Endodermal cell (in vitro differentiated cells): Measurements from ENCODE around the gene AUNIP. TPM values are rescaled to one million over a fixed set of nuclear protein-coding genes. Genes with fewer than 3 reads are reported as not detected.

ENCODE experiments used
- DNase-seq: peaks from one replicate; pipeline ENCODE4 v3.0.0-alpha.2; 2017
- H3K27ac ChIP-seq: 2 replicates; pipeline ENCODE4 v1.5.1; 2013; ENCODE audit warnings: mild to moderate bottlenecking, low read depth, low read length, moderate library complexity
- H3K27me3 ChIP-seq: 2 replicates; pipeline ENCODE4 v1.6.1; 2013; ENCODE audit warnings: mild to moderate bottlenecking, low read length, moderate library complexity; ENCODE audit not compliant: insufficient read depth, control insufficient read depth, poor library complexity, severe bottlenecking
- H3K36me3 ChIP-seq: 2 replicates; pipeline ENCODE4 v1.7.0; 2013; ENCODE audit warnings: mild to moderate bottlenecking, low read length, moderate library complexity; ENCODE audit not compliant: control insufficient read depth, insufficient read depth
- H3K4me1 ChIP-seq: one replicate; pipeline ENCODE4 v1.7.0; 2013; ENCODE audit warnings: low read length; ENCODE audit not compliant: control insufficient read depth, insufficient read depth
- H3K4me3 ChIP-seq: 2 replicates; pipeline ENCODE4 v1.5.1; 2013; ENCODE audit warnings: mild to moderate bottlenecking, low read length, moderate library complexity
- H3K9ac ChIP-seq: 2 replicates; pipeline ENCODE4 v1.6.1; 2013; ENCODE audit warnings: mild to moderate bottlenecking, low read length, moderate library complexity; ENCODE audit not compliant: poor library complexity, severe bottlenecking; ENCODE audit errors: extremely low read depth
- H3K9me3 ChIP-seq: 2 replicates; pipeline ENCODE4 v1.6.1; 2013; ENCODE audit warnings: mild to moderate bottlenecking, low read length, moderate library complexity; ENCODE audit not compliant: control insufficient read depth
- H3K27ac Mint-ChIP-seq: 2 replicates; pipeline ENCODE4 v1.8.0; 2020; ENCODE audit warnings: mixed read lengths
- H3K27me3 Mint-ChIP-seq: 2 replicates; pipeline ENCODE4 v1.8.0; 2021; ENCODE audit warnings: mild to moderate bottlenecking, mixed read lengths; ENCODE audit not compliant: insufficient read depth
- H3K36me3 Mint-ChIP-seq: 2 replicates; pipeline ENCODE4 v1.8.0; 2020; ENCODE audit warnings: low read depth, mixed read lengths
- H3K4me1 Mint-ChIP-seq: 2 replicates; pipeline ENCODE4 v1.8.0; 2020; ENCODE audit warnings: mixed read lengths
- H3K4me3 Mint-ChIP-seq: 2 replicates; pipeline ENCODE4 v1.8.0; 2020; ENCODE audit warnings: mild to moderate bottlenecking, moderate library complexity, mixed read lengths
- H3K9me3 Mint-ChIP-seq: 2 replicates; pipeline ENCODE4 v1.8.0; 2020; ENCODE audit warnings: mild to moderate bottlenecking, mixed read lengths
- WGBS, 2 experiments: methylation state at CpG; one replicate each; pipeline versions ENCODE4 v1.1.5 to v1.1.7; 2013; ENCODE audit warnings: missing lambda C conversion rate in 2 of 2, mixed read lengths in 1 of 2; ENCODE audit not compliant: insufficient coverage in 1 of 2, insufficient read length in 1 of 2; 5-methylcytosine and 5-hydroxymethylcytosine counted together
- total RNA-seq, 2 donors: library from RNA; stranded (reverse); fragmentation: NEBNext Ultra II Directional in 1 of 2; extraction: Animal tissue kit (Norgen Biotek cat#: 25700) in 1 of 2; gene quantifications; 2 replicates in 1 of 2; 3 replicates in 1 of 2; pipeline ENCODE4 v1.2.1, GENCODE V29; 2021
- TF ChIP-seq, protein P1 (sequence below): fragments of 200-600 bp; sonication (generic); conservative IDR thresholded peaks from 2 replicates; pipeline ENCODE4 v1.5.0; 2021; ENCODE audit warnings: antibody characterized with exemption, mild to moderate bottlenecking

Gene AUNIP
- total RNA-seq, 2 donors from 2014 or later = 14.3 to 19.5 TPM

DNA sequence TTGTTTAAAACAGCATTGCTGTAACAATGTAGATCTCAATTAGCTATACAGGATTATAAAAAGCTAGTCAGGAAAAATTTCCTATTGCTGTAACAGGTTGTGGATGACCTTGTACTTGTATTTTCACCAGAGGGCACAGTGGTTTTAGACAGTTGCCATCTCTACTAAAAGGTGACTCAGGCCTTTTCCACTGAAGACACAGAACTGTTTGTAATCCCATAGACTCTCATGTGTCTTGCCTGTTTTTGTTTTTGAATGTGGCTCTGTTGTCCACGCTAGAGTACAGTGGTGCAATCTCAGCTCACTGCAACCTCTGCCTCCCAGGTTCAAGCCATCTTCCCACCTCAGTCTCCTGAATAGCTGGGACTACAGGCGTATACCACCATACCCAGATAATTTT, 33.7 kb downstream of the AUNIP start:
- no peaks in the 10 kb centered on the region for H3K9me3 Mint-ChIP-seq
- WGBS, 2 experiments = 83 to 98% methylated on average over 1 to 2 of the region's 2 CpGs
- H3K9me3 ChIP-seq = no peaks in the 10 kb centered on the region

DNA sequence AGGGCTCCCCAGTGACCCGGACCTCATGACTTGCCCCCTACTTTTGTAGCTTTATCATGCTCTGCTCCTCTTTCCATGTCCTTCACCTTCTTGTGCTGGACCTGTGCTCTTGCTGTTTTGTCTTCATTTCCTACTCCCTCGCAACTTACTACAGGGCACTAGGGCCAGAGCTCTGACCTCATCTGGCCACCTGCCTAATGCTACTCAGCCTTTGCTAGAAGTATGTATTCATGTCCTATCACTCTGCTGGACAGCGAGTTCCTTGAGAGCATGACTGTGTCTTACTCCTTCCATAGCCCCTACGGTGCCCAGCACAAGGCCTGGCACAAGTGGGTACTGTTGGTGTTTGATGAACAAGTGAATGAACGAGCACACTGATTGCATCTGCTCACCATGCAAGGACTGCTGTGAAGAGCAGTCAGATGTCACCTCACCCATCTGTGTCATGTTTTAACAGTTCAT, 37.6 kb downstream of the AUNIP start:
- peaks cover 5% of the 10 kb centered on the region for H3K4me1 ChIP-seq
- Mint-ChIP-seq H3K36me3 (peaks cover 10% of the 10 kb centered on the region), H3K4me3 (peak overlapping the region; percentile 81), H3K4me1 (peaks cover 29% of the 10 kb centered on the region), H3K27me3 (peaks cover 9% of the 10 kb centered on the region), H3K27ac (no peak overlapping the region), H3K9me3 (no peaks in the 10 kb centered on the region)
- no peak overlapping the region for H3K9ac ChIP-seq
- no peaks in the 10 kb centered on the region for H3K27me3 ChIP-seq
- H3K27ac ChIP-seq = no peak overlapping the region
- peaks cover 9% of the 10 kb centered on the region for H3K36me3 ChIP-seq
- no peaks in the 10 kb centered on the region for H3K9me3 ChIP-seq
- H3K4me3 ChIP-seq = peak overlapping the region; percentile 87
- DNase-seq = no peak
- TF ChIP-seq, protein P1, sequence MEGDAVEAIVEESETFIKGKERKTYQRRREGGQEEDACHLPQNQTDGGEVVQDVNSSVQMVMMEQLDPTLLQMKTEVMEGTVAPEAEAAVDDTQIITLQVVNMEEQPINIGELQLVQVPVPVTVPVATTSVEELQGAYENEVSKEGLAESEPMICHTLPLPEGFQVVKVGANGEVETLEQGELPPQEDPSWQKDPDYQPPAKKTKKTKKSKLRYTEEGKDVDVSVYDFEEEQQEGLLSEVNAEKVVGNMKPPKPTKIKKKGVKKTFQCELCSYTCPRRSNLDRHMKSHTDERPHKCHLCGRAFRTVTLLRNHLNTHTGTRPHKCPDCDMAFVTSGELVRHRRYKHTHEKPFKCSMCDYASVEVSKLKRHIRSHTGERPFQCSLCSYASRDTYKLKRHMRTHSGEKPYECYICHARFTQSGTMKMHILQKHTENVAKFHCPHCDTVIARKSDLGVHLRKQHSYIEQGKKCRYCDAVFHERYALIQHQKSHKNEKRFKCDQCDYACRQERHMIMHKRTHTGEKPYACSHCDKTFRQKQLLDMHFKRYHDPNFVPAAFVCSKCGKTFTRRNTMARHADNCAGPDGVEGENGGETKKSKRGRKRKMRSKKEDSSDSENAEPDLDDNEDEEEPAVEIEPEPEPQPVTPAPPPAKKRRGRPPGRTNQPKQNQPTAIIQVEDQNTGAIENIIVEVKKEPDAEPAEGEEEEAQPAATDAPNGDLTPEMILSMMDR = no peak
- 92 to 93% methylated on average over 2 to 5 of the region's 5 CpGs for WGBS, 2 experiments

More for the DNA sequence above, 33.7 kb downstream of the AUNIP start:
- Histone ChIP-seq H3K36me3 (peaks cover 38% of the 10 kb centered on the region), H3K4me3 (no peak overlapping the region), H3K27me3 (peaks cover 15% of the 10 kb centered on the region), H3K4me1 (no peaks in the 10 kb centered on the region), H3K27ac (no peak overlapping the region), H3K9ac (no peak overlapping the region)
- H3K27ac Mint-ChIP-seq = no peak overlapping the region
- peaks cover 19% of the 10 kb centered on the region for H3K27me3 Mint-ChIP-seq
- no peak overlapping the region for H3K4me3 Mint-ChIP-seq
- peaks cover 15% of the 10 kb centered on the region for H3K4me1 Mint-ChIP-seq
- TF ChIP-seq, protein P1 = no peak
- DNase-seq = no peak
- peaks cover 44% of the 10 kb centered on the region for H3K36me3 Mint-ChIP-seq

DNA sequence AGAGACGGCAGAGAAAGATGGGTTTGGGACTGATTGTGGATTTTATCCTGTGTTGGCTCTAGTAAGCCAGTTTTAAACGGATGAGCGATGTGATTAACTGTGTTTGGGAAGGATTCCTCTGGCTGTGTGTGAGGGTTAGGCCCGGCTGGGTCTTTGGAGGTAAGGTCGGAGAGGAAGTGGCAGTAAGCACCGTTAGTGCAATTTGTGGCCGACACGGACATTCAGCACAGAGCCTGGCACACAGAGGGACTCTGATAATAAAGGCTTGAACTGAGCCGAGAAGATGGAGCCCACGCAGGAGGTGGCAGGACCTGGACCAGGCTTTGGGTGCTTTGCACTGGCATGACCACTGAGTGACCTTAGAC, 38.2 kb downstream of the AUNIP start:
- H3K27me3 Mint-ChIP-seq = peaks cover 9% of the 10 kb centered on the region
- 63 to 73% methylated on average over 8 to 10 of the region's 10 CpGs for WGBS, 2 experiments
- H3K36me3 Mint-ChIP-seq = peaks cover 10% of the 10 kb centered on the region
- Histone ChIP-seq H3K4me1 (peaks cover 5% of the 10 kb centered on the region), H3K4me3 (peak overlapping the region; percentile 87), H3K27me3 (no peaks in the 10 kb centered on the region), H3K27ac (no peak overlapping the region), H3K36me3 (peaks cover 4% of the 10 kb centered on the region), H3K9me3 (no peaks in the 10 kb centered on the region), H3K9ac (no peak overlapping the region)
- peaks cover 29% of the 10 kb centered on the region for H3K4me1 Mint-ChIP-seq
- no peak for DNase-seq
- no peak overlapping the region for H3K27ac Mint-ChIP-seq
- TF ChIP-seq, protein P1 = no peak
- H3K9me3 Mint-ChIP-seq = no peaks in the 10 kb centered on the region
- H3K4me3 Mint-ChIP-seq = peak overlapping the region; percentile 81
